SK-N-SH (cell line): ENCODE measurements around the gene AGAP1. TPM values are rescaled to one million over a fixed set of nuclear protein-coding genes. Genes with fewer than 3 reads are reported as not detected.

Source experiments
- CTCF ChIA-PET: fragments of 300-600, 350-600 bp; formaldehyde crosslinking; extraction: SDS; loops from one replicate; lab custom pipeline; 2021; lab: Yijun Ruan, JAX
- POLR2A ChIA-PET: fragments of 350-600 bp; sonication (Branson Sonifier 250); formaldehyde crosslinking; extraction: SDS; loops from one replicate; lab custom pipeline; 2020; ENCODE audit warnings: antibody characterized with exemption, inconsistent platforms; lab: Yijun Ruan, JAX
- DNase-seq: peaks from one replicate; pipeline ENCODE4 v3.0.0; 2012
- H2AFZ ChIP-seq: fragments of 200-600 bp; sonication (generic); 2 replicates; pipeline ENCODE4 v1.8.1; 2016; ENCODE audit warnings: antibody characterized with exemption, mild to moderate bottlenecking, low read depth
- H3F3A ChIP-seq: fragments of 200-600 bp; sonication (generic); replicated peaks from 2 replicates; pipeline ENCODE3; 2016; ENCODE audit warnings: antibody characterized with exemption, mild to moderate bottlenecking; ENCODE audit not compliant: insufficient read depth
- H3K27ac ChIP-seq, 2 experiments: fragments of 200-500 bp in 1 of 2; fragments of 200-600 bp in 1 of 2; sonication (Bioruptor generic) in 1 of 2; sonication (generic), shearing (Covaris generic) in 1 of 2; 2 replicates each; pipeline versions ENCODE4 v1.5.1 to v1.6.1; 2014 to 2016; ENCODE audit warnings: low read depth in 2 of 2, inconsistent platforms in 1 of 2, low read length in 1 of 2, mild to moderate bottlenecking in 1 of 2, mixed read lengths in 1 of 2
- H3K27me3 ChIP-seq: fragments of 200-600 bp; sonication (generic), shearing (Covaris generic); 2 replicates; pipeline ENCODE4 v1.6.1; 2016; ENCODE audit warnings: mixed run types; ENCODE audit not compliant: insufficient read depth
- H3K36me3 ChIP-seq, 2 experiments: fragments of 200-500 bp in 1 of 2; fragments of 200-600 bp in 1 of 2; sonication (Bioruptor generic) in 1 of 2; sonication (generic) in 1 of 2; replicated peaks in 1 of 2; 2 replicates each; pipeline versions ENCODE3 to v1.5.1; 2014 to 2016; ENCODE audit warnings: low read length in 1 of 2, mild to moderate bottlenecking in 1 of 2; ENCODE audit not compliant: insufficient read depth in 2 of 2, control insufficient read depth in 1 of 2
- H3K4me1 ChIP-seq, 2 experiments: fragments of 200-500 bp in 1 of 2; fragments of 200-600 bp in 1 of 2; sonication (Bioruptor generic) in 1 of 2; sonication (generic), shearing (Covaris generic) in 1 of 2; 2 replicates each; pipeline versions ENCODE4 v1.5.1 to v1.6.1; 2014 to 2016; ENCODE audit warnings: low read depth in 1 of 2, low read length in 1 of 2, mixed run types in 1 of 2; ENCODE audit not compliant: insufficient read depth in 2 of 2, control insufficient read depth in 1 of 2
- H3K4me2 ChIP-seq: fragments of 200-600 bp; sonication (generic), shearing (Covaris generic); 2 replicates; pipeline ENCODE4 v1.6.1; 2017; ENCODE audit warnings: mixed run types
- H3K4me3 ChIP-seq, 2 experiments: fragments of 200-500 bp in 1 of 2; fragments of 200-600 bp in 1 of 2; sonication (Bioruptor generic) in 1 of 2; sonication (generic), shearing (Covaris generic) in 1 of 2; 2 replicates each; pipeline versions ENCODE4 v1.5.1 to v1.8.1; 2014 to 2016; ENCODE audit warnings: low read depth in 2 of 2, inconsistent platforms in 1 of 2, low read length in 1 of 2, mild to moderate bottlenecking in 1 of 2, mixed read lengths in 1 of 2, moderate library complexity in 1 of 2
- H3K79me2 ChIP-seq: fragments of 200-600 bp; sonication (generic); 2 replicates; pipeline ENCODE4 v1.8.1; 2017; ENCODE audit warnings: mild to moderate bottlenecking; ENCODE audit not compliant: insufficient read depth
- H3K9ac ChIP-seq: fragments of 200-600 bp; sonication (generic); 2 replicates; pipeline ENCODE4 v1.6.1; 2017; ENCODE audit warnings: mixed run types
- H3K9me2 ChIP-seq: fragments of 200-600 bp; sonication (generic); 2 replicates; pipeline ENCODE4 v1.6.1; 2017; ENCODE audit warnings: mixed run types
- H3K9me3 ChIP-seq: fragments of 200-600 bp; sonication (generic); 2 replicates; pipeline ENCODE4 v1.6.1; 2017; ENCODE audit warnings: mixed run types, mild to moderate bottlenecking, moderate library complexity
- H4K20me1 ChIP-seq: fragments of 200-600 bp; sonication (generic); 2 replicates; pipeline ENCODE4 v1.6.1; 2017; ENCODE audit warnings: mild to moderate bottlenecking, mixed run types; ENCODE audit not compliant: insufficient read depth
- CHD2 ChIP-seq: fragments of 150-350 bp; IDR thresholded peaks from 2 replicates; pipeline ENCODE4 v1.6.1; 2018; ENCODE audit warnings: low read length; ENCODE audit not compliant: partially characterized antibody
- ELF1 ChIP-seq: IDR thresholded peaks from 2 replicates; pipeline ENCODE4 v1.4.0; 2012
- EP300 ChIP-seq, 2 experiments: IDR thresholded peaks; 2 replicates each; pipeline versions ENCODE4 v1.4.0 to v1.6.1; 2012; ENCODE audit warnings: borderline replicate concordance in 1 of 2, low read depth in 1 of 2, low read length in 1 of 2
- EZH2phosphoT487 ChIP-seq: fragments of 200-600 bp; sonication (generic); IDR thresholded peaks from 2 replicates; pipeline ENCODE4 v1.6.1; 2017; ENCODE audit warnings: low read depth, mixed run types, mild to moderate bottlenecking, antibody characterized with exemption, moderate library complexity, borderline replicate concordance
- FOXJ3 ChIP-seq: sonication (generic); formaldehyde crosslinking; IDR thresholded peaks from 2 replicates; pipeline ENCODE4 v1.5.1; 2020; ENCODE audit warnings: mild to moderate bottlenecking, missing genetic modification reagents
- FOXM1 ChIP-seq: IDR thresholded peaks from 2 replicates; pipeline ENCODE4 v1.4.0; 2012; ENCODE audit warnings: low read depth, mild to moderate bottlenecking
- GATA2 ChIP-seq: sonication (generic); formaldehyde crosslinking; IDR thresholded peaks from 2 replicates; pipeline ENCODE4 v1.5.0; 2020; ENCODE audit warnings: mild to moderate bottlenecking, missing genetic modification reagents
- MAX ChIP-seq: IDR thresholded peaks from 2 replicates; pipeline ENCODE4 v1.4.0; 2012; ENCODE audit warnings: low read depth
- MEF2A ChIP-seq: IDR thresholded peaks from 2 replicates; pipeline ENCODE4 v1.4.0; 2012; ENCODE audit warnings: low read depth, borderline replicate concordance
- NFIC ChIP-seq: IDR thresholded peaks from 2 replicates; pipeline ENCODE4 v1.4.0; 2012; ENCODE audit warnings: borderline replicate concordance
- POLR2AphosphoS5 ChIP-seq: IDR thresholded peaks from 2 replicates; pipeline ENCODE4 v1.6.1; 2012; ENCODE audit warnings: low read depth, low read length
- RAD21 ChIP-seq: IDR thresholded peaks from 2 replicates; pipeline ENCODE4 v1.6.1; 2012; ENCODE audit warnings: mild to moderate bottlenecking, low read length
- RXRA ChIP-seq: IDR thresholded peaks from 2 replicates; pipeline ENCODE4 v1.4.0; 2012; ENCODE audit warnings: low read depth, mild to moderate bottlenecking, borderline replicate concordance
- SIN3A ChIP-seq: IDR thresholded peaks from 2 replicates; pipeline ENCODE4 v1.6.1; 2012; ENCODE audit warnings: low read depth, mild to moderate bottlenecking, low read length, moderate library complexity, borderline replicate concordance
- SMC3 ChIP-seq: IDR thresholded peaks from 2 replicates; pipeline ENCODE4 v1.6.1; 2012; ENCODE audit warnings: low read depth, low read length, improper control_type of control experiment
- TCF12 ChIP-seq: IDR thresholded peaks from 2 replicates; pipeline ENCODE4 v1.4.0; 2012
- TEAD4 ChIP-seq: IDR thresholded peaks from 2 replicates; pipeline ENCODE4 v1.4.0; 2012; ENCODE audit warnings: mild to moderate bottlenecking, borderline replicate concordance; ENCODE audit not compliant: insufficient read depth
- YY1 ChIP-seq: IDR thresholded peaks from 2 replicates; pipeline ENCODE4 v1.4.0; 2012; ENCODE audit warnings: low read depth, mild to moderate bottlenecking
- WGBS: methylation state at CpG from one replicate; pipeline ENCODE4 v1.1.6; 2017; ENCODE audit warnings: low lambda C conversion rate; 5-methylcytosine and 5-hydroxymethylcytosine counted together
- polyA plus RNA-seq, 3 experiments: library from polyadenylated mRNA; depleted of rRNA; stranded (reverse); fragments of >200 nt; gene quantifications; 2 replicates each; pipeline ENCODE4 v1.2.3, GENCODE V29; 2012
- TF ChIP-seq, protein P1 (sequence below): IDR thresholded peaks from 2 replicates; pipeline ENCODE4 v1.4.0; 2012; ENCODE audit warnings: low read depth, borderline replicate concordance
- TF ChIP-seq, protein P2 (sequence below): IDR thresholded peaks from 2 replicates; pipeline ENCODE4; 2012
- TF ChIP-seq, protein P3 (sequence below): IDR thresholded peaks from 2 replicates; pipeline ENCODE4 v1.4.0; 2012; ENCODE audit warnings: low read depth, borderline replicate concordance

The AGAP1 gene
- polyA plus RNA-seq, 1 of the 3 experiments (the other 2 are of a cell fraction), result 8.8 TPM

- TF ChIP-seq, protein P1, sequence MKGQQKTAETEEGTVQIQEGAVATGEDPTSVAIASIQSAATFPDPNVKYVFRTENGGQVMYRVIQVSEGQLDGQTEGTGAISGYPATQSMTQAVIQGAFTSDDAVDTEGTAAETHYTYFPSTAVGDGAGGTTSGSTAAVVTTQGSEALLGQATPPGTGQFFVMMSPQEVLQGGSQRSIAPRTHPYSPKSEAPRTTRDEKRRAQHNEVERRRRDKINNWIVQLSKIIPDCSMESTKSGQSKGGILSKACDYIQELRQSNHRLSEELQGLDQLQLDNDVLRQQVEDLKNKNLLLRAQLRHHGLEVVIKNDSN, result no peak
- TF ChIP-seq RAD21, result no peak
These were observed 623.6 kb downstream of the AGAP1 start (continued) for GRCh38 chr2:236117401-236117800.

GRCh38 chr2:236117861-236118269 is 624.0 kb downstream of the AGAP1 start:
- WGBS, result 87% methylated on average over 10 of the region's 10 CpGs
- TF ChIP-seq ELF1 (no peak), FOXJ3 (CRISPR knock-in tag) (no peak), EZH2phosphoT487 (no peak), RXRA (no peak), SIN3A (no peak), POLR2AphosphoS5 (no peak), GATA2 (CRISPR knock-in tag) (no peak), CHD2 (no peak), FOXM1 (no peak)
- TF ChIP-seq, protein P2, sequence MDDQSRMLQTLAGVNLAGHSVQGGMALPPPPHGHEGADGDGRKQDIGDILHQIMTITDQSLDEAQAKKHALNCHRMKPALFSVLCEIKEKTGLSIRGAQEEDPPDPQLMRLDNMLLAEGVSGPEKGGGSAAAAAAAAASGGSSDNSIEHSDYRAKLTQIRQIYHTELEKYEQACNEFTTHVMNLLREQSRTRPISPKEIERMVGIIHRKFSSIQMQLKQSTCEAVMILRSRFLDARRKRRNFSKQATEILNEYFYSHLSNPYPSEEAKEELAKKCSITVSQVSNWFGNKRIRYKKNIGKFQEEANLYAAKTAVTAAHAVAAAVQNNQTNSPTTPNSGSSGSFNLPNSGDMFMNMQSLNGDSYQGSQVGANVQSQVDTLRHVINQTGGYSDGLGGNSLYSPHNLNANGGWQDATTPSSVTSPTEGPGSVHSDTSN, result no peak
- TF ChIP-seq, all 33 proteins: peak for 0
- no peak overlapping the region for H3K27ac ChIP-seq
- H3F3A ChIP-seq, result no peaks in the 10 kb centered on the region
- H3K79me2 ChIP-seq, result no peaks in the 10 kb centered on the region
- CTCF ChIA-PET, result no interaction called here
- no peaks in the 10 kb centered on the region for H3K27me3 ChIP-seq
- H3K9me2 ChIP-seq, result no peaks in the 10 kb centered on the region
- no peak overlapping the region for H3K4me2 ChIP-seq
- H2AFZ ChIP-seq, result no peak overlapping the region
- H3K9ac ChIP-seq, result no peak overlapping the region
- no peaks in the 10 kb centered on the region for H3K4me1 ChIP-seq
- no peaks in the 10 kb centered on the region for H3K36me3 ChIP-seq
- H3K9me3 ChIP-seq, result no peaks in the 10 kb centered on the region
- POLR2A ChIA-PET, result no interaction called here
- H4K20me1 ChIP-seq, result no peaks in the 10 kb centered on the region
- no peak overlapping the region for H3K4me3 ChIP-seq
- no peak for DNase-seq

GRCh38 chr2:236119003-236119402 is 625.2 kb downstream of the AGAP1 start:
- DNase-seq, result no peak
- no peaks in the 10 kb centered on the region for H3K9me3 ChIP-seq
- WGBS, result 91% methylated on average over 4 of the region's 4 CpGs
- H4K20me1 ChIP-seq, result no peaks in the 10 kb centered on the region
- H3K4me2 ChIP-seq, result no peak overlapping the region
- no peaks in the 10 kb centered on the region for H3K9me2 ChIP-seq
- H3K27ac ChIP-seq, result no peak overlapping the region
- no peaks in the 10 kb centered on the region for H3K36me3 ChIP-seq
- H3F3A ChIP-seq, result no peaks in the 10 kb centered on the region
- no peaks in the 10 kb centered on the region for H3K4me1 ChIP-seq
- no peak overlapping the region for H2AFZ ChIP-seq
- no peaks in the 10 kb centered on the region for H3K79me2 ChIP-seq
- ChIA-PET POLR2A (no interaction called here), CTCF (interaction anchor here (0.8 to 1.4 kb wide), 3 partner anchors 12 to 353 kb away, joined by 3 read pairs; no protein-coding TSS in a partner anchor)
- H3K27me3 ChIP-seq, result no peaks in the 10 kb centered on the region
- H3K9ac ChIP-seq, result no peak overlapping the region
- H3K4me3 ChIP-seq, result no peak overlapping the region
- no peak for TF ChIP-seq NFIC
- no peak for TF ChIP-seq EZH2phosphoT487
- no peak for TF ChIP-seq SIN3A
- TF ChIP-seq MEF2A, result no peak
- TF ChIP-seq, protein P3, sequence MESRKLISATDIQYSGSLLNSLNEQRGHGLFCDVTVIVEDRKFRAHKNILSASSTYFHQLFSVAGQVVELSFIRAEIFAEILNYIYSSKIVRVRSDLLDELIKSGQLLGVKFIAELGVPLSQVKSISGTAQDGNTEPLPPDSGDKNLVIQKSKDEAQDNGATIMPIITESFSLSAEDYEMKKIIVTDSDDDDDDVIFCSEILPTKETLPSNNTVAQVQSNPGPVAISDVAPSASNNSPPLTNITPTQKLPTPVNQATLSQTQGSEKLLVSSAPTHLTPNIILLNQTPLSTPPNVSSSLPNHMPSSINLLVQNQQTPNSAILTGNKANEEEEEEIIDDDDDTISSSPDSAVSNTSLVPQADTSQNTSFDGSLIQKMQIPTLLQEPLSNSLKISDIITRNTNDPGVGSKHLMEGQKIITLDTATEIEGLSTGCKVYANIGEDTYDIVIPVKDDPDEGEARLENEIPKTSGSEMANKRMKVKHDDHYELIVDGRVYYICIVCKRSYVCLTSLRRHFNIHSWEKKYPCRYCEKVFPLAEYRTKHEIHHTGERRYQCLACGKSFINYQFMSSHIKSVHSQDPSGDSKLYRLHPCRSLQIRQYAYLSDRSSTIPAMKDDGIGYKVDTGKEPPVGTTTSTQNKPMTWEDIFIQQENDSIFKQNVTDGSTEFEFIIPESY, result no peak
- TF ChIP-seq, protein P2, result no peak
- TF ChIP-seq EP300 (IDR thresholded peaks at IDR 0.05; ENCODE audit: borderline replicate concordance in 1 of 2, low read depth in 1 of 2, low read length in 1 of 2), result no peak
- no peak for TF ChIP-seq RAD21
- TF ChIP-seq SMC3, result no peak
- no peak for TF ChIP-seq YY1
- TF ChIP-seq MAX, result no peak
- no peak for TF ChIP-seq ELF1
- no peak for TF ChIP-seq FOXJ3 (CRISPR knock-in tag)
- TF ChIP-seq TEAD4, result no peak
- TF ChIP-seq TCF12, result no peak
- TF ChIP-seq, protein P1, result no peak
- no peak for TF ChIP-seq CHD2
